Measurements from ENCODE around the gene FCHSD1. TPM values are rescaled to one million over a fixed set of nuclear protein-coding genes. Genes with fewer than 3 reads are reported as not detected.

The FCHSD1 gene
- total RNA-seq, 3 donors from 2014 or later, result 18.1 to 32.1 (median 24.3) TPM

DNA sequence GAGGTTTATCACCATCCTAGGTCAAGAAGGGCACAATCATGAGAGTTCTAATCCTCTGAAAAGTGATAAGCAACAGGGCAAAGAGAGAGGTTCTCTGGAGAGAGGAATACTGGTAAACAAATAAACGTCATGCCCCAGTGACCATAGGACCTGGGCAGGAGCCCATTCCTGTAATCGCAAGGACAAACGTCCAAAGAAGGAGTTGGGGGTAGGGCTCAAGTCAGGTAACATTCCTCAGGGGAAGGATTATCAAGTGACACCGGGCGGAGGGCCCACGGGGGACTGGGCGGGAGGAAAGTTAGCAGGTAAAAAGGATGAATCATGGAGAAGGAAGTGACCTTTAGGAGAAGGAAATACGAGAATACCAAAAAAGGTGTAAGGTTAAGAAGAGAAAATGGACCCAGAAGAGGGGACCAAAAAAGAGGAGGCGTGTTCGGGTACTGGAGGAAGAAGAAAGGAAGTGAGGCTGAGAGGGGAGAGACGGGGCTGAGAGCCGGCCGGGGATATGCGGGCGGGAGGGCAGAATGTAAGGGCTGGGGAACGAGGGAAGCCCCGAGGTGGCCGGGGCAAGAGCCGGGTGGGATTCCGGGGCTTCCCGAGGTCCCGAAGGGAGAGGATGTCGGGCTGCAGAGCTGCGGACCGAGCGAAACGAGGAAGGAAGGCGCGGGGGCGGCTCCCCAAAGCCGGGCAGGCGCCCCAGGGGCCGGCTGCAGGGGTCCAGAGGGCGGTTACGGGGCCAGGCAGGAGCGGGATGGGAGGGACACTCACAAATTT is 33.0 kb downstream of the FCHSD1 start:
- Histone ChIP-seq H3K9me3 (no peaks in the 10 kb centered on the region), H3K4me3 (peak overlapping the region; percentile 93 to 99 (median 98)), H3K27ac (peak overlapping the region; percentile 98), H3K4me1 (no peaks in the 10 kb centered on the region), H3K36me3 (peaks cover 5% of the 10 kb centered on the region), H3K27me3 (no peaks in the 10 kb centered on the region)
- intact Hi-C loops (cut with DNase I; ENCODE audit: low total_unique reads), result no loop called here
- DNase-seq (ENCODE audit: low spot score in 2 of 2), result peak; percentile 67 to 70
- TF ChIP-seq, protein P1, sequence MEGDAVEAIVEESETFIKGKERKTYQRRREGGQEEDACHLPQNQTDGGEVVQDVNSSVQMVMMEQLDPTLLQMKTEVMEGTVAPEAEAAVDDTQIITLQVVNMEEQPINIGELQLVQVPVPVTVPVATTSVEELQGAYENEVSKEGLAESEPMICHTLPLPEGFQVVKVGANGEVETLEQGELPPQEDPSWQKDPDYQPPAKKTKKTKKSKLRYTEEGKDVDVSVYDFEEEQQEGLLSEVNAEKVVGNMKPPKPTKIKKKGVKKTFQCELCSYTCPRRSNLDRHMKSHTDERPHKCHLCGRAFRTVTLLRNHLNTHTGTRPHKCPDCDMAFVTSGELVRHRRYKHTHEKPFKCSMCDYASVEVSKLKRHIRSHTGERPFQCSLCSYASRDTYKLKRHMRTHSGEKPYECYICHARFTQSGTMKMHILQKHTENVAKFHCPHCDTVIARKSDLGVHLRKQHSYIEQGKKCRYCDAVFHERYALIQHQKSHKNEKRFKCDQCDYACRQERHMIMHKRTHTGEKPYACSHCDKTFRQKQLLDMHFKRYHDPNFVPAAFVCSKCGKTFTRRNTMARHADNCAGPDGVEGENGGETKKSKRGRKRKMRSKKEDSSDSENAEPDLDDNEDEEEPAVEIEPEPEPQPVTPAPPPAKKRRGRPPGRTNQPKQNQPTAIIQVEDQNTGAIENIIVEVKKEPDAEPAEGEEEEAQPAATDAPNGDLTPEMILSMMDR (IDR thresholded peaks at IDR 0.05), result no peak
- TF ChIP-seq POLR2A (IDR thresholded peaks at IDR 0.05) (no peak), POLR2AphosphoS5 (IDR thresholded peaks at IDR 0.05) (peak in 2 of 3 donors; percentile 47 to 59)

DNA sequence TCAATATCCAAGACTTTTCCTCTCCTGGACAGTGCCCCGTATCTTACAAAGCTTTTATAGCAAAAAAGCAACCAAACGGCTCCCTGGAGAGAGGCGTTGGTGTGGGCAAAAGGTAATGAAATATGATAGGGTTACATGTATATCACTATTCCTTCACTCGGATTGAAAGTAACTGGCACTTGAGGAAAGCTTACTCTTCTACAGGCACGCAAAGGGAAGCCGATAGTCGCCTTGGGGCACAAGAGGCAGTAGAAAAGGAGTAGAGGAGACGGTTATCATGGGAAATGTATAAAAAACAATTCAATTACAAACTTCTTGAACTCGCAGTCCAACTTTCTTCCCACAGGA is 33.6 kb downstream of the FCHSD1 start:
- Histone ChIP-seq H3K27ac (peak overlapping the region; percentile 98), H3K4me3 (peak overlapping the region; percentile 93 to 99 (median 98)), H3K9me3 (no peaks in the 10 kb centered on the region), H3K36me3 (peaks cover 5% of the 10 kb centered on the region), H3K4me1 (no peaks in the 10 kb centered on the region), H3K27me3 (no peaks in the 10 kb centered on the region)
- TF ChIP-seq POLR2AphosphoS5 (IDR thresholded peaks at IDR 0.05), result no peak
- no peak for TF ChIP-seq POLR2A (IDR thresholded peaks at IDR 0.05)
- TF ChIP-seq, protein P1 (IDR thresholded peaks at IDR 0.05), result no peak
- intact Hi-C loops (cut with DNase I; ENCODE audit: low total_unique reads), result no loop called here
- DNase-seq (ENCODE audit: low spot score in 2 of 2), result no peak

DNA sequence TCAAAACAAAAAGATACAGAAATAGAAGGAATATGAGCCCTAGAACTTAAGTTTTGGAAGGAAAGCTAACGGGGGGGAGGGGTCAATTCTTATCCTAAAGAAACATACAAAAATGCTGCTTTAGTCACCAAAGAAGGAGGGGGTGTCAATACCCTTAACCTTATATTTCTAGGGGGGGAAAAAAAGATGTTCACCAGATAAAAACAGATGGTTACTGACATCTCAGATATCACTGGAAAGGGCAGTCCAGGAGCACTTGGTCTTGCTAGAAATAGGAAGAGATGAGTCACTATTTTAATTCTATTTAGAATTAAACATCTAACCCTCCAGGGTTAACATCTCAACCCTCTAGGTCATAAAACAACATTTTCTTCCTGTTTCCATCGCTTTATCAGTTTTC is 34.1 kb downstream of the FCHSD1 start:
- TF ChIP-seq, protein P1 (IDR thresholded peaks at IDR 0.05), result no peak
- TF ChIP-seq POLR2AphosphoS5 (IDR thresholded peaks at IDR 0.05) (no peak), POLR2A (IDR thresholded peaks at IDR 0.05) (no peak)
- H3K36me3 ChIP-seq, result peaks cover 5% of the 10 kb centered on the region
- peak overlapping the region; percentile 98 for H3K27ac ChIP-seq
- intact Hi-C loops (cut with DNase I; ENCODE audit: low total_unique reads), result no loop called here
- no peaks in the 10 kb centered on the region for H3K4me1 ChIP-seq
- H3K9me3 ChIP-seq, result no peaks in the 10 kb centered on the region
- no peaks in the 10 kb centered on the region for H3K27me3 ChIP-seq
- DNase-seq (ENCODE audit: low spot score in 2 of 2), result no peak
- peak overlapping the region; percentile 93 to 99 (median 98) for H3K4me3 ChIP-seq

DNA sequence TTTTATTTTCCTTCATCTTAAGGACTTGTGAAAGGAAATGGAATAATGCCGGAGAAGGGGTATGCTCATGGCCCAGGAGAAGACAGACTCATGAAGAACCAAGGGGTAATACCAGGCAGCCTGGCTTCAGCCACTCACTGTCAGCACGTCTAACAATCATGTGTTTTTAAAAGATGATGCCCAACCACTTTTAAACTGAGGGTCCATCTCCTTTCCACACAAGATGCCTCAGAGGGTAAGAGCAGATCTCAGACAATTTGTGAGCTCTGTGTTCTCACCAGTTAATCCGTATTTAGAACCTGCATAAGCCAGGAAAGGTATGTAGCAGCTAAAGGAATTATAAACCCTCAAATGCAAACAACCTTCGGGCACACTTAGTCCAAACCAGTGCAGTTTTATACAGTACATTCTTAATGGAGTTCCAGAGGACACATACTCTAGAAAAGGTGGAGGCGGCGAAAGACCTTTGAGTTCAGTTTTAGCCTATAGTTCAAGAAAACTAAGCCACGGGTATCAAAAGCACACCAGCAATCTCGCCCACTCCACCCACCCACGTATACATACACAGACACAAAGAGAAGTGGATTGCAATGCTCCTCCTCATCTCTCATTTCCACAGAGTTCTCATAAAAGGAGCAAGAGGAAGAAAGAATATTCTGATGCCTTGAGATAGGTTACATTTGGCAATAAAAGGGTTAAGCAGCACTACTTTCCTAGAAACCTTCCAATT is 35.1 kb downstream of the FCHSD1 start:
- no peak for DNase-seq (ENCODE audit: low spot score in 2 of 2)
- peaks cover 3% of the 10 kb centered on the region for H3K36me3 ChIP-seq
- TF ChIP-seq, protein P1 (IDR thresholded peaks at IDR 0.05), result no peak
- TF ChIP-seq POLR2AphosphoS5 (IDR thresholded peaks at IDR 0.05) (no peak), POLR2A (IDR thresholded peaks at IDR 0.05) (no peak)
- intact Hi-C loops (cut with DNase I; ENCODE audit: low total_unique reads), result no loop called here
- H3K27ac ChIP-seq, result peak overlapping the region; percentile 98
- peak overlapping the region in 1 of 3 donors; percentile 93 for H3K4me3 ChIP-seq
- H3K9me3 ChIP-seq, result no peaks in the 10 kb centered on the region
- H3K4me1 ChIP-seq, result no peaks in the 10 kb centered on the region
- H3K27me3 ChIP-seq, result no peaks in the 10 kb centered on the region

DNA sequence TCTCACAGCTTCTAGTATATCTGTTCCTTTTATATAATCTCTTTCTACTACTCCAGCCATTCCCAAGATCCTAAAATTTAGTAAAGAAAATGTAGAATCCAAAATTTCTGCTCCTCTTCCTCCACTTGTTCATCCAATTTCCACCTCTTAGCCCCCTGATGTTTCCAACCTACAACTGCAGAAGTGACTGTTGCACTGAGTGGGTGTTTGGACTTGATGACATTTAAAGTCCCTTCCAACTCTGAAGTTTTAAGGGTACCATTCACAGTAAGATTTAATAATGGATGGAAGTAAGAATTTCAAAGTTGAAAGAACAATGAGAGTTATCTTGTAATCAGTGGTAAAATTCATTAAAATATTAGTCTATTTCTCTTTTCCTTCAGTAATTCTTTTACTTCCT is 37.9 kb downstream of the FCHSD1 start:
- no peak for DNase-seq (ENCODE audit: low spot score in 2 of 2)
- H3K27me3 ChIP-seq, result no peaks in the 10 kb centered on the region
- no peaks in the 10 kb centered on the region for H3K36me3 ChIP-seq
- TF ChIP-seq, protein P1 (IDR thresholded peaks at IDR 0.05), result no peak
- no peak for TF ChIP-seq POLR2AphosphoS5 (IDR thresholded peaks at IDR 0.05)
- TF ChIP-seq POLR2A (IDR thresholded peaks at IDR 0.05), result no peak
- H3K9me3 ChIP-seq, result no peaks in the 10 kb centered on the region
- H3K27ac ChIP-seq, result no peak overlapping the region
- intact Hi-C loops (cut with DNase I; ENCODE audit: low total_unique reads), result loop anchor here (2.0 kb wide), 1 partner anchor 23 kb away; no protein-coding TSS in a partner anchor
- no peaks in the 10 kb centered on the region for H3K4me1 ChIP-seq
- H3K4me3 ChIP-seq, result no peak overlapping the region
